Stimulated activated CD4-positive, alpha-beta T cell treated with anti-CD3 and anti-CD28 coated beads, Interleukin-15, amount 100 ng/mL, for 1 hour (primary cell): ENCODE measurements around the gene MAGI1.

Experiments
- DNase-seq, 2 donors: peaks; one replicate each; pipeline ENCODE4 v3.0.0-alpha.2; 2020; ENCODE audit warnings: low read depth in 1 of 2, low spot score in 1 of 2

Gene MAGI1

GRCh38 chr3:65844370-65844769 is 194.3 kb downstream of the MAGI1 start:
- no peak for DNase-seq

- no peak for DNase-seq
These were observed 195.0 kb downstream of the MAGI1 start for GRCh38 chr3:65843732-65844131.

- no peak for DNase-seq
These were observed 201.1 kb downstream of the MAGI1 start for GRCh38 chr3:65837604-65838003.

GRCh38 chr3:65836047-65836446 is 202.7 kb downstream of the MAGI1 start:
- no peak for DNase-seq

- DNase-seq: no peak
These were observed 204.8 kb downstream of the MAGI1 start for GRCh38 chr3:65833761-65834505.

GRCh38 chr3:65831733-65832425 is 206.8 kb downstream of the MAGI1 start:
- no peak for DNase-seq

- no peak for DNase-seq
These were observed 207.6 kb downstream of the MAGI1 start for GRCh38 chr3:65830948-65831732.

- no peak for DNase-seq
These were observed 209.5 kb downstream of the MAGI1 start for GRCh38 chr3:65829228-65829627.

- no peak for DNase-seq
These were observed 210.0 kb downstream of the MAGI1 start for GRCh38 chr3:65828706-65829105.

- DNase-seq: no peak
These were observed 211.6 kb downstream of the MAGI1 start for GRCh38 chr3:65827076-65827475.

- no peak for DNase-seq
These were observed 214.6 kb downstream of the MAGI1 start for GRCh38 chr3:65824166-65824565.

GRCh38 chr3:65820600-65820999 is 218.1 kb downstream of the MAGI1 start:
- no peak for DNase-seq

GRCh38 chr3:65819896-65820295 is 218.8 kb downstream of the MAGI1 start:
- no peak for DNase-seq

GRCh38 chr3:65817553-65818126 is 221.1 kb downstream of the MAGI1 start:
- no peak for DNase-seq

- DNase-seq: no peak
These were observed 222.5 kb downstream of the MAGI1 start for GRCh38 chr3:65816208-65816607.

- DNase-seq: no peak
These were observed 223.7 kb downstream of the MAGI1 start for GRCh38 chr3:65814845-65815578.

GRCh38 chr3:65811892-65812291 is 226.8 kb downstream of the MAGI1 start:
- DNase-seq: no peak

GRCh38 chr3:65811086-65811761 is 227.5 kb downstream of the MAGI1 start:
- no peak for DNase-seq

- no peak for DNase-seq
These were observed 228.4 kb downstream of the MAGI1 start for GRCh38 chr3:65810302-65810701.

- DNase-seq: no peak
These were observed 229.0 kb downstream of the MAGI1 start for GRCh38 chr3:65809641-65810150.
